ELF-1 (cell line): ENCODE results near the gene DDX42.
"Not testable (repeated sequence)": the region's sequence is repeated elsewhere in the genome, so short reads cannot be mapped to it uniquely, and the experiment has no call there.

Experiments used
- DNase-seq: peaks from one replicate; pipeline ENCODE4 v3.0.0-alpha.2; 2016; ENCODE audit warnings: low read depth, low spot score

The DDX42 gene

GRCh38 chr17:63780507-63780906, 6.5 kb downstream of the DDX42 start:
- no peak for DNase-seq

DNA sequence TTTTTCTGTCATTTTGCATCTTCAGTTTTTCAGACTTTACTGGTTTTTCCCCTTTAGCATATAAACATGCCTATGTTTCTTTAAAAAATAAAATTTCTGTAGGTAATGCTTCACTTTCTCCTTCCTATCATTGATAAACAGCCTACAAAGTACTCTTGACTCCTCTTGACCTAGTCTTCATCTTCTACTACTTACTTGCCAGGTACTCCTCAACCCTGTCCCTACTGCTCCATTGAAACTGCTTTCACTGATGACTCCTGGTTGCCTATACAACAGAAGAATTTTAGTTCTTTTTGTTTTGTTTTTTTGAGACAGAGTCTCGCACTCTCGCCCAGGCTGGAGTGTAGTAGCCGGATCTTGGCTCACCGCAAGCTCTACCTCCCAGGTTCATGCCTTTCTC, 7.0 kb downstream of the DDX42 start:
- no peak for DNase-seq

GRCh38 chr17:63783522-63783921, 9.6 kb downstream of the DDX42 start:
- no peak for DNase-seq

GRCh38 chr17:63785556-63785955, 11.6 kb downstream of the DDX42 start:
- DNase-seq, result no peak

DNA sequence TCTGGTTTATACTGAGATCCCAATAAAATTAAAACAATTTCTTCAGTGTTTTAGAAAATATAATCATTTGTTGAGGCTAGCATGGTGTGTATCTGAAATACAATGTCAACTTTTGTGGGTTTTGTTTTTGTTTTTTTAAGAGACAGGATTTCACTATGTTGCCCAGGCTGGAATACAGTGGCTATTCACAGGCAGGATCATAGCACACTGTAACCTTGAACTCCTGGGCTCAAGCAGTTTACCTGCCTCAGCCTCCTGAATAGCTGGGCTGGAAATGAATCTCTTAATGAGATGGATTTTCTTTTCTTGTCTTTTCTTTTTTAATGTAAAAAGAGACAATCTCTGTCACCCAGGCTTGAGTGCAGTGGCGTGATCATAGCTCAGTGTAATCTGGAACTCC, 12.1 kb downstream of the DDX42 start:
- DNase-seq, result no peak

DNA sequence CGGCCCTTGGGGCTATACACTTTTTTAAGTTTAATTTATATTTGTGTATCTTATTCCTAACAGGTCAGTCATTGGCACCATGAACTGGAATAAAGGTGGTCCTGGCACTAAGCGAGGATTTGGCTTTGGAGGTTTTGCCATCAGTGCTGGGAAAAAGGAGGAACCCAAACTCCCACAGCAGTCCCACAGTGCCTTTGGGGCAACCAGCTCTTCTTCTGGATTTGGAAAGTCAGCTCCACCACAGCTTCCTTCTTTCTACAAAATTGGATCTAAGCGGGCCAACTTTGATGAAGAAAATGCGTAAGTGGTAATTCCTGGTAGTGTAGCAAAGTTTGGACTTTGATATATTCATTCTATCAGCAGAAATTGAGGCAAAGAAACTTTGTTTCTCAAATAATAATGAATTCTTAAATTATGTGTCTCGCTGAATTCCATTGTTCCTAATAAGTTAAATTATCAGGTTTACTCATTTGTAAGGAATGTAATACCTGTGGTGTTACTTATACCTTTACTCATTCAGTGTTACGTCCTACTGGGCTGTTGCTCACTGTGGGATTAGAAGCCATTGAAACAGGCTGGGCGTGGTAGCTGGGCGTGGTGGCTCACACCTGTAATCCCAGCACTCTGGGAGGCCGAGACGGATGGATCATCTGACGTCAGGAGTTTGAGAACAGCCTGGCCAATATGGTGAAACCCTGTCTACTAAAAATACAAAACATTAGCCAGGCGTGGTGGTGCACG, 13.2 kb downstream of the DDX42 start:
- DNase-seq, result no peak

- DNase-seq, result no peak
Measured at GRCh38 chr17:63790057-63790456, 16.1 kb downstream of the DDX42 start.

DNA sequence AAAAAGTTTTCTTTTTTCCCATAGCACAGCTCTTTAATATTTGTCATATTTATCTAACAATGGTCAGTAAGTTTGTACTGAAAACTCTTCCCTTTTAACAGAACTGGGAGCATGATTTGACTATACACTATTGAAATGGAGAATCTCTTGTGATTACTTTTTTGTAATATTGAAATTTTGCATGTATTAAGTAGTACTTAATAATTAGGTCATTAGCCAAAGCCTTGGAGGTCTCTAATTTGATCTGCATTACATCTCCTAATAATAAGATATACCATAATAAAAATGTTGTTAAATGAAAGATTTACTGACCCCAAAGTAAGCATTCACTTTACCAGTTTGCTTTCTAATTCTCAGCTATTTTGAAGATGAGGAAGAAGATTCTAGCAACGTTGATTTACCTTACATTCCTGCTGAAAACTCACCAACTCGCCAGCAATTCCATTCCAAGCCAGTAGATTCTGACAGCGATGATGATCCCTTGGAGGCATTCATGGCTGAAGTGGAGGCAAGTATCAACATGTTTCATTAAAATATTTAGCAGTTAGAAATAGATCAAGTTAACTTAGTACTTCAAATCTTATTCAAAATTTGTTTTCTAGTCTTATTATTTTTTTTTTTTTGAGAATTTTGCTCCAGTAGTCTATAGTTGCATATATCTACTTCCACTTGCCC, 18.2 kb downstream of the DDX42 start:
- DNase-seq, result no peak

DNA sequence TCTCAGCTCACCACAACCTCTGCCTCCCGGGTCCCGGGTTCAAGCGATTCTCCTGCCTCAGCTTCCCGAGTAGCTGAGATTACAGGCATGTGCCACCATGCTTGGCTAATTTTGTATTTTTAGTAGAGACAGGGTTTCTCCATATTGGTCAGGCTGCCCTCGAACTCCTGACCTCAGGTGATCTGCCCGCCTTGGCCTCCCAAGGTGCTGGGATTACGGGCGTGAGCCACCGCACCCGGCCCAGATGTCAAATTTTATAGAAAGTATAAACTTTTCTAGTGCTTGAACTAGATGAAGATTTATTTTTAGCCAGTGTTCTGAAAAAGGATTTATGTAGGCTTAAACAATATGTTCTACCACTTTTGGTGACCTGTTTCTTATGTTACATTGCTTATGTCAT, 22.4 kb downstream of the DDX42 start:
- DNase-seq, result not testable (repeated sequence)

DNA sequence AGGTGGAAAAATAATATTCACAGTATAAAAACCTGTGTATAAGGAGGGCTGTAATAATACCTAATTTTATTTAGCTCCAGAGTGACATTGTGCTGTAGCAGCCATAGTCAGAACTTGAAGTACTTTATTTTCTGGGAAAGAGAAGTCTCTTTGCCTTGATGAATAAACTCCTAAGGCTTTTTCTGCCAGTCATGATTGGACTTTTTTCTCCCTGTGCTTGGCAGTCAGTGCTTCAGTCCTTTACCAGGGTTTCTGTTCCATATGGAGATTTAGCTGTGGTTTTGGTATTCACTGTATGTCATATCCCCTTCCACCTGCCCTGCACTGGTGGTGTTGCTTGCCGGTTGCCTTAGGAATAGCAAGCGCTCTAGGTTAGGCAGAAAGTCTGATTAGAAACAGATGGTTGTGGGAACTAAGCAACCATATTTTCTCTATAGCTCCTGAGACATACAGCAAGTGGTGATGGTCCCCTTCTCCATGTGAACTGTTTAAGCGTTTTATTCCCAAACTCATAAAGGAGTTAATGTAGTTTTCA, 24.7 kb downstream of the DDX42 start:
- no peak for DNase-seq

- no peak for DNase-seq
Measured at GRCh38 chr17:63800783-63801182, 26.8 kb downstream of the DDX42 start.

DNA sequence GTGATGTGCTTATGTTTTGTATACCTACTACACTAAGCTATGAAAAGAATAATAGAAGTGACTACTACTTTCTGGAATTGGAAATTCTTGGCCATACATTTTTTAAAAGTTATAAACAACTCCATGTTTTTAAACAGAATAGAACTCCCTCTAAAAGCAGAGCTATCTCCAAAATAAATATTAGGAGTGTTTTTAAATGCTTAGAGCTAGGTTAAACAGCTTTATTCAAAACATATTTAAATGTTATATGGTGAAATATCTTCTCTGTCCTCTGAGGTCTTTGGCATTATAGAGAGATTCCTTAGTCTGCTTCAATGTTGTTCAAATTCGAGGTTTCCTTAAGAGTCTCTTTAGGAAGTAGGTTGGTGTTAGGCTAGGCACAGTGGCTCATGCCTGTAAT, 30.4 kb downstream of the DDX42 start:
- DNase-seq, result no peak

GRCh38 chr17:63805591-63805990, 31.6 kb downstream of the DDX42 start:
- DNase-seq, result no peak

DNA sequence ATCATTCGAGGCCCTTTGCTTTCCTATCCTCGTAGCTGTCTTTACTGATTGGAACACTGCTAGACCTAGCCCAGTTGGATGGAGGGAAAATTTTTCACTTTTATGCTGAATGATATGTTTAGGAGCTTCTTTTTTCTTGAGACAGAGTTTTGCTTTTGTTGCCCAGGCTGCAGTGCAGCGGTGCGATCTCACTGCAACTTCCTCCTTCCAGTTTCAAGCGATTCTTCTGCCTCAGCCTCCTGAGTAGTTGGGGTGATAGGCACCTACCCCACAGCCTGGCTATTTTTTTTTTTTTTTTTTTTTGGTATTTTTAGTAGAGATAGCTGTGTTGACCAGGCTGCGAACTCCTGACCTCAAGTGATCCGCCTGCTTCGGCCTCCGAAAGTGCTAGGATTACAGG, 36.0 kb downstream of the DDX42 start:
- no peak for DNase-seq

GRCh38 chr17:63816123-63816522, 42.2 kb downstream of the DDX42 start:
- no peak for DNase-seq

- DNase-seq, result no peak
Measured at GRCh38 chr17:63816669-63817068, 42.7 kb downstream of the DDX42 start.

- DNase-seq, result no peak
Measured at GRCh38 chr17:63817736-63818385, 43.9 kb downstream of the DDX42 start.

- no peak for DNase-seq
Measured at GRCh38 chr17:63819131-63819530, 45.2 kb downstream of the DDX42 start.

- no peak for DNase-seq
Measured at GRCh38 chr17:63819585-63820537, 45.9 kb downstream of the DDX42 start.

GRCh38 chr17:63820963-63821561, 47.1 kb downstream of the DDX42 start:
- DNase-seq, result no peak

DNA sequence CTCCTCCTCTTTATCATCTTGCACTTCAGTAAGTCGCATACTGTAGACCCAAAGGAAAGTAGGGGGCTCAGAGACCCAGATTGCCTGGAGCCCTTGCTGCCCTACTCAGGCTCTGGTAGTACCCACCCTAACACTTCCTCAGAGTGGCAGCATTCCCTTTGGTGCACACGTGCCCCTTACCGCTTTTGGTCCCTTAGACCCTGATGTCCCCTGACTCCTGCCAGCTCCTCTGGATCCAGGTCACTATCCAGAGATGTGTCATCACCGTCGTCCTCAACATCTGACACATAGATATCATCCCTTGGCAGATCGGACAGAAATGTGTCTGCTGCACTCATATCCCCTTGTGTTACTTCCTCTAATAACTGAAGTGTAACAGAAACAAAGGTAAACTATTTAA, 47.8 kb downstream of the DDX42 start:
- no peak for DNase-seq
